AG04449 (cell line): ENCODE data around the gene SUOX.
"Not testable (repeated sequence)": the region's sequence is repeated elsewhere in the genome, so short reads cannot be mapped to it uniquely, and the experiment has no call there.

Experiments
- CTCF ChIA-PET: fragments of 350-600 bp; formaldehyde crosslinking; extraction: SDS; loops from one replicate; lab custom pipeline; 2021; ENCODE audit warnings: antibody characterized with exemption; lab: Yijun Ruan, JAX
- POLR2A ChIA-PET: fragments of 400-600, 350-600 bp; formaldehyde crosslinking; extraction: SDS; loops from one replicate; lab custom pipeline; 2020; ENCODE audit warnings: antibody characterized with exemption, inconsistent platforms; lab: Yijun Ruan, JAX
- DNase-seq: peaks from one replicate; pipeline ENCODE4 v3.0.0-alpha.2; 2010; ENCODE audit warnings: low read depth, low spot score
- H3K4me3 ChIP-seq: 2 replicates; pipeline ENCODE4 v1.5.1; 2011; ENCODE audit warnings: low read depth, mild to moderate bottlenecking, control low read depth, low read length
- TF ChIP-seq, protein P1 (sequence below): IDR thresholded peaks from one replicate; pipeline ENCODE4 v1.5.1; 2011; ENCODE audit warnings: mild to moderate bottlenecking, moderate library complexity, low read length, control low read depth, inconsistent platforms; ENCODE audit not compliant: insufficient read depth; ENCODE audit errors: missing control alignments

Gene SUOX

DNA sequence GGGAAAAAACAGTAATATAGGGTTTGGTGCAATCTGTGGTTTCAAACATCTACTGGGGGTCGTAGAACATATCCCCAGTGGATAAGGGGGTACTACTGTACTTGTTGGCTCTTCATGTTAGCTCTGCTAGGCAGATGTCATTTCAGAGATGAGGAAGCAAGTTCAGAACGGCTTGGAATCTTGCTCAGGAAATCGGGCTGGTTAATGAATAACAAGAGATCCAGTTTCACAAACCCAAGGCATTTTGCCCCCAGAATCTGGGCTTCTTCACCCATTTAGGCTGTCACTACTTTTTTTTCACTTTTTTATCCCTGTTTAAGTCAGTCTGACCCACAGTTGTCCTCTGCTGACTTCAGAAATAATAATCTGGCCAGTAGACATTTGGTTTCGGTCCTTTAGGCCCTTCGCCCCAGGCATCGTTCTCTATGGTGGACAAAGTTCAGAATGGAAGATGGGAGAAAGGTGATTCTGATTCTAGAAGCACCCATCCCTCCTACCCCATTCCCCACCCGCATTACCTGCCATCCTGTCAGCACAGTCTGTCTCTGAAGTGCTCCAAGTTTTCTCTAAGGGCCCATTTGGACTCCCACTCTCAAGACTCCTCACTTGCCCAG lies 4.5 kb downstream of the SUOX start:
- TF ChIP-seq, protein P1, sequence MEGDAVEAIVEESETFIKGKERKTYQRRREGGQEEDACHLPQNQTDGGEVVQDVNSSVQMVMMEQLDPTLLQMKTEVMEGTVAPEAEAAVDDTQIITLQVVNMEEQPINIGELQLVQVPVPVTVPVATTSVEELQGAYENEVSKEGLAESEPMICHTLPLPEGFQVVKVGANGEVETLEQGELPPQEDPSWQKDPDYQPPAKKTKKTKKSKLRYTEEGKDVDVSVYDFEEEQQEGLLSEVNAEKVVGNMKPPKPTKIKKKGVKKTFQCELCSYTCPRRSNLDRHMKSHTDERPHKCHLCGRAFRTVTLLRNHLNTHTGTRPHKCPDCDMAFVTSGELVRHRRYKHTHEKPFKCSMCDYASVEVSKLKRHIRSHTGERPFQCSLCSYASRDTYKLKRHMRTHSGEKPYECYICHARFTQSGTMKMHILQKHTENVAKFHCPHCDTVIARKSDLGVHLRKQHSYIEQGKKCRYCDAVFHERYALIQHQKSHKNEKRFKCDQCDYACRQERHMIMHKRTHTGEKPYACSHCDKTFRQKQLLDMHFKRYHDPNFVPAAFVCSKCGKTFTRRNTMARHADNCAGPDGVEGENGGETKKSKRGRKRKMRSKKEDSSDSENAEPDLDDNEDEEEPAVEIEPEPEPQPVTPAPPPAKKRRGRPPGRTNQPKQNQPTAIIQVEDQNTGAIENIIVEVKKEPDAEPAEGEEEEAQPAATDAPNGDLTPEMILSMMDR: no peak

GRCh38 chr12:56003376-56003775 lies 6.3 kb downstream of the SUOX start:
- CTCF ChIA-PET: interaction anchor here (0.6 to 1.0 kb wide), 2 partner anchors 8 to 262 kb away, joined by 3 read pairs; no protein-coding TSS in a partner anchor
- H3K4me3 ChIP-seq, POLR2A ChIA-PET, DNase-seq: not testable (repeated sequence)

More for the DNA sequence above, 4.5 kb downstream of the SUOX start:
- CTCF ChIA-PET: no interaction called here
- POLR2A ChIA-PET: no interaction called here
- no peak for DNase-seq
- H3K4me3 ChIP-seq: no peak overlapping the region

DNA sequence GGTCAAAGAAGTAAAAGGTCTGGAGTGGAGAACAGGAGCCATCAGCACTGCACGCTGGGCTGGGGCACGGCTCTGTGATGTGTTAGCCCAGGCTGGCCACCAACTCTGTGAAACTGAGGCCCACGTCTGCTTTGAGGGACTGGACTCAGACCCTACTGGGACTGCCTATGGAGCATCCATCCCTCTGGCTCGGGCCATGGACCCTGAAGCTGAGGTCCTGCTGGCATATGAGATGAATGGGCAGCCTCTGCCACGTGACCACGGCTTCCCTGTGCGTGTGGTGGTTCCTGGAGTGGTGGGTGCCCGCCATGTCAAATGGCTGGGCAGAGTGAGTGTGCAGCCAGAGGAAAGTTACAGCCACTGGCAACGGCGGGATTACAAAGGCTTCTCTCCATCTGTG lies 7.1 kb downstream of the SUOX start:
- TF ChIP-seq, protein P1: no peak
- H3K4me3 ChIP-seq: no peak overlapping the region
- POLR2A ChIA-PET: no interaction called here
- DNase-seq: no peak
- CTCF ChIA-PET: interaction anchor here (1.0 to 8.1 kb wide), 2 partner anchors 7 to 9 kb away, joined by 3 to 89 read pairs; partner anchors contain the start of gene SUOX

DNA sequence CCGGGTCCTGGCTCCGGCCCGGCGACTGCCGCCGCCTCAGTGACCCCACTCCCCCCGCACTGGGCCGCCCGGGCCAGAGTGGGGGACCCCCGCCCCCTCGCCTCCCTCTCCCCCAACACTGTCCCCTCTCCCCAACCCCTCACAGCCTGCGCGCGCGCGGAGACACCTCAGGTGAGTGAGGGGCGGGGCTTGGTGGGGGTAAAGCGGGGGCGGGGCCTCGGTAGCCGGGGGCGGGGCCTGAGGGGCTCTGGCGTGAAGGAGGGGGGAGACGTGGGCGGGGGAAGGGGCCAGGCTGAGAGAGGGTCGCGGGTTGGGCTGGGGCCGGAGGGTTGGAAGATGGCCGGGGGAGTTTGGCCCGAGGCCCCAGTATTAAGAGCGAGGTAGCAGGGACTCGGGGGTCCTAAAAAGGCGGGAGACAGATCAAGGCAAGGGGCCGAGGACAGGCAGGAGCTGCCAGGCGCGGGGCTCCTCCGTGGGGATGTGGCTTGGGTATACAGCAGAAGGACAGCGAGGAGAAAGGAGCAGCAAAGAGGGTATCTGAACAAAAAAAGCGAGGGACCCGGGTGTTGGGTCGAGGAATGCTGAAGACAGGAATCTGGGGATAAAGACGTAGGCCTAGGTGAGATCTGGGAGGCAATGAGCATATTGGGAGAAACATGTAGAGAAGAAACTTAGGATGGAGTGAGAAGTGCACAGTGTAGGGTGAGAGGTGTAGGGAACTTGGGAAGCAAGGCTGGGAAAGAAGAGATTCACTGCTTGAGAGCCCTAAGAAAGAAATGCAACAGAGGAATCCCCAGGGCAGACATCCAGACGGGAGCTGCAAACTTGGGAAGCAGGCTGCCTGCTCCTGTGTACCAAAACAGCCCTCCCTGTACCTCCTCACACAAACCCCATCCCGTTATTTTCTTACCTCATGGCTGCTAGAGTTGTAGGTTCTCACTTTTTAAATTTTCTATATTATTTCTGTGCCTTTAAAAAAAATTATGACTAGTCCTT lies 10.8 kb downstream of the SUOX start:
- ChIA-PET CTCF (interaction anchor here (1.5 to 10.9 kb wide), 5 partner anchors 11 to 34 kb away, joined by 5 to 103 read pairs (median 19); partner anchors contain the start of genes RAB5B and SUOX), POLR2A (interaction anchor here (2.8 kb wide), 1 partner anchor 10 kb away, joined by 18 read pairs; the partner anchor contains the start of gene SUOX)
- TF ChIP-seq, protein P1: no peak
- DNase-seq: no peak
- peak overlapping the region; percentile 69 for H3K4me3 ChIP-seq

- no peak for DNase-seq
- TF ChIP-seq, protein P1: no peak
- H3K4me3 ChIP-seq: no peak overlapping the region
- CTCF ChIA-PET: interaction anchor here (0.8 to 10.9 kb wide), 6 partner anchors 8 to 272 kb away, joined by 3 to 103 read pairs (median 13); partner anchors contain the start of genes IKZF4 and SUOX
- POLR2A ChIA-PET: interaction anchor here (0.7 kb wide), 1 partner anchor 267 kb away, joined by 3 read pairs; no protein-coding TSS in a partner anchor
Measured at GRCh38 chr12:56010111-56010570, 13.1 kb downstream of the SUOX start.

DNA sequence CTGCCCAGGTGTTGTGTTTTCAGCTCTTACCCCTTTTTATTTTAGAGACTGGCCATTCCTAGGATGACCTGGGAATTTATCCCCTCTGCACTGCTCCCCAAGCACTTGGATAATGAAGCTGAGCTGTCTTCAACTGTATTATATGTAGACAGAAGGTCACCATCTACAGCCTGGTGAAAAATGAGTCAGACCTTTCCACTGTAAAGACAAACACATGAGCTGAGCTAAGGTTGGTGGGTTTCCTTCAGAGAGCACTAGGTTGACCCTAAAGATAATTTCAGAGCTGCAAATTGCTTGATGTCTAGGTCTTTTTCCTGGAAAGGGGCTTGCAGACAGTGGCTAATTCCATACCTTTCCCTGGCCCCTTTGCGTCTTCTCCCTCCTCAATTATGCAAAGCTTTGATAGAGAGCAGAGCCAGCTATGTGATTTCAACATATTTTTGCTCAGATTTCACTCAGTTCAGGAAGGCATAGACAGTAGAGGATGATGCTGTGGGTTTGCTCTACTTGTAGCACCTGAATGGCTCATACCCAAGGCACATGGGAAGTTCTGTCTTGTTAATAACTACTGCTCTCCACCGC lies 14.5 kb downstream of the SUOX start:
- H3K4me3 ChIP-seq: no peak overlapping the region
- ChIA-PET POLR2A (no interaction called here), CTCF (interaction anchor here (1.2 to 10.9 kb wide), 4 partner anchors 14 to 271 kb away, joined by 3 to 103 read pairs (median 46); partner anchors contain the start of genes SMARCC2 and SUOX)
- no peak for DNase-seq
- TF ChIP-seq, protein P1: no peak
